22Rv1 (cell line): Measurements from ENCODE around the gene ANXA3.

Experiments
- ZFX ChIP-seq: fragments of 450-650 bp; IDR thresholded peaks from 2 replicates; pipeline ENCODE4 v1.6.1; 2017; ENCODE audit warnings: antibody characterized with exemption, borderline replicate concordance
- TF ChIP-seq, protein P1 (sequence below): fragments of 450-650 bp; IDR thresholded peaks from 2 replicates; pipeline ENCODE4 v1.5.1; 2017; ENCODE audit warnings: mild to moderate bottlenecking

GRCh38 chr4:78602334-78602733 lies 50.8 kb downstream of the ANXA3 start:
- TF ChIP-seq, protein P1, sequence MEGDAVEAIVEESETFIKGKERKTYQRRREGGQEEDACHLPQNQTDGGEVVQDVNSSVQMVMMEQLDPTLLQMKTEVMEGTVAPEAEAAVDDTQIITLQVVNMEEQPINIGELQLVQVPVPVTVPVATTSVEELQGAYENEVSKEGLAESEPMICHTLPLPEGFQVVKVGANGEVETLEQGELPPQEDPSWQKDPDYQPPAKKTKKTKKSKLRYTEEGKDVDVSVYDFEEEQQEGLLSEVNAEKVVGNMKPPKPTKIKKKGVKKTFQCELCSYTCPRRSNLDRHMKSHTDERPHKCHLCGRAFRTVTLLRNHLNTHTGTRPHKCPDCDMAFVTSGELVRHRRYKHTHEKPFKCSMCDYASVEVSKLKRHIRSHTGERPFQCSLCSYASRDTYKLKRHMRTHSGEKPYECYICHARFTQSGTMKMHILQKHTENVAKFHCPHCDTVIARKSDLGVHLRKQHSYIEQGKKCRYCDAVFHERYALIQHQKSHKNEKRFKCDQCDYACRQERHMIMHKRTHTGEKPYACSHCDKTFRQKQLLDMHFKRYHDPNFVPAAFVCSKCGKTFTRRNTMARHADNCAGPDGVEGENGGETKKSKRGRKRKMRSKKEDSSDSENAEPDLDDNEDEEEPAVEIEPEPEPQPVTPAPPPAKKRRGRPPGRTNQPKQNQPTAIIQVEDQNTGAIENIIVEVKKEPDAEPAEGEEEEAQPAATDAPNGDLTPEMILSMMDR, result no peak
- TF ChIP-seq ZFX, result no peak
